ENCODE data around the gene MUC5AC. TPM values are rescaled to one million over a fixed set of nuclear protein-coding genes. Genes with fewer than 3 reads are reported as not detected.

MUC5AC gene
- total and polyA plus RNA-seq, 2 of the 13 experiments (the other 11 are each of a cell fraction or from before 2014, with no cell fraction given) = under 0.01 TPM; not detected in 1

- peak; percentile 27; the same call in 1 of the 2 replicates for TF ChIP-seq PRDM15 (CRISPR knock-in tag; IDR thresholded peaks at IDR 0.05)
- peak; percentile 88 for TF ChIP-seq NR2F2 (IDR thresholded peaks at IDR 0.05; ENCODE audit: borderline replicate concordance, low read depth)
- TF ChIP-seq, protein P1, sequence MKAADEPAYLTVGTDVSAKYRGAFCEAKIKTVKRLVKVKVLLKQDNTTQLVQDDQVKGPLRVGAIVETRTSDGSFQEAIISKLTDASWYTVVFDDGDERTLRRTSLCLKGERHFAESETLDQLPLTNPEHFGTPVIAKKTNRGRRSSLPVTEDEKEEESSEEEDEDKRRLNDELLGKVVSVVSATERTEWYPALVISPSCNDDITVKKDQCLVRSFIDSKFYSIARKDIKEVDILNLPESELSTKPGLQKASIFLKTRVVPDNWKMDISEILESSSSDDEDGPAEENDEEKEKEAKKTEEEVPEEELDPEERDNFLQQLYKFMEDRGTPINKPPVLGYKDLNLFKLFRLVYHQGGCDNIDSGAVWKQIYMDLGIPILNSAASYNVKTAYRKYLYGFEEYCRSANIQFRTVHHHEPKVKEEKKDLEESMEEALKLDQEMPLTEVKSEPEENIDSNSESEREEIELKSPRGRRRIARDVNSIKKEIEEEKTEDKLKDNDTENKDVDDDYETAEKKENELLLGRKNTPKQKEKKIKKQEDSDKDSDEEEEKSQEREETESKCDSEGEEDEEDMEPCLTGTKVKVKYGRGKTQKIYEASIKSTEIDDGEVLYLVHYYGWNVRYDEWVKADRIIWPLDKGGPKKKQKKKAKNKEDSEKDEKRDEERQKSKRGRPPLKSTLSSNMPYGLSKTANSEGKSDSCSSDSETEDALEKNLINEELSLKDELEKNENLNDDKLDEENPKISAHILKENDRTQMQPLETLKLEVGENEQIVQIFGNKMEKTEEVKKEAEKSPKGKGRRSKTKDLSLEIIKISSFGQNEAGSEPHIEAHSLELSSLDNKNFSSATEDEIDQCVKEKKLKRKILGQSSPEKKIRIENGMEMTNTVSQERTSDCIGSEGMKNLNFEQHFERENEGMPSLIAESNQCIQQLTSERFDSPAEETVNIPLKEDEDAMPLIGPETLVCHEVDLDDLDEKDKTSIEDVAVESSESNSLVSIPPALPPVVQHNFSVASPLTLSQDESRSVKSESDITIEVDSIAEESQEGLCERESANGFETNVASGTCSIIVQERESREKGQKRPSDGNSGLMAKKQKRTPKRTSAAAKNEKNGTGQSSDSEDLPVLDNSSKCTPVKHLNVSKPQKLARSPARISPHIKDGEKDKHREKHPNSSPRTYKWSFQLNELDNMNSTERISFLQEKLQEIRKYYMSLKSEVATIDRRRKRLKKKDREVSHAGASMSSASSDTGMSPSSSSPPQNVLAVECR (CRISPR knock-in tag; IDR thresholded peaks at IDR 0.05; ENCODE audit: borderline replicate concordance) = peak; percentile 76; the same call in 1 of the 2 replicates
- no peak for TF ChIP-seq TSC22D2 (CRISPR knock-in tag; IDR thresholded peaks at IDR 0.05; ENCODE audit: borderline replicate concordance)
- TF ChIP-seq ZNF614 (CRISPR knock-in tag; IDR thresholded peaks at IDR 0.05; ENCODE audit: borderline replicate concordance) = peak; percentile 69; the same call in 1 of the 2 replicates
- TF ChIP-seq DR1 (CRISPR knock-in tag; IDR thresholded peaks at IDR 0.05) = no peak
- no peak for TF ChIP-seq AHR (CRISPR knock-in tag; IDR thresholded peaks at IDR 0.05)
- TF ChIP-seq KLF11 (CRISPR knock-in tag; IDR thresholded peaks at IDR 0.05) = peak; percentile 69; the same call in 1 of the 2 replicates
- no peak for TF ChIP-seq ZNF367 (CRISPR knock-in tag; IDR thresholded peaks at IDR 0.05; ENCODE audit: borderline replicate concordance)
- 0 out of 2 replicates have a peak, but pooled peaks have one; percentile 27 for TF ChIP-seq KMT2A (CRISPR knock-in tag; IDR thresholded peaks at IDR 0.05)
- no peak for TF ChIP-seq ZNF224 (CRISPR knock-in tag; IDR thresholded peaks at IDR 0.05)
- peak; percentile 84; the same call in 1 of the 2 replicates for TF ChIP-seq RXRA (CRISPR knock-in tag; IDR thresholded peaks at IDR 0.05)
- TF ChIP-seq, protein P2, sequence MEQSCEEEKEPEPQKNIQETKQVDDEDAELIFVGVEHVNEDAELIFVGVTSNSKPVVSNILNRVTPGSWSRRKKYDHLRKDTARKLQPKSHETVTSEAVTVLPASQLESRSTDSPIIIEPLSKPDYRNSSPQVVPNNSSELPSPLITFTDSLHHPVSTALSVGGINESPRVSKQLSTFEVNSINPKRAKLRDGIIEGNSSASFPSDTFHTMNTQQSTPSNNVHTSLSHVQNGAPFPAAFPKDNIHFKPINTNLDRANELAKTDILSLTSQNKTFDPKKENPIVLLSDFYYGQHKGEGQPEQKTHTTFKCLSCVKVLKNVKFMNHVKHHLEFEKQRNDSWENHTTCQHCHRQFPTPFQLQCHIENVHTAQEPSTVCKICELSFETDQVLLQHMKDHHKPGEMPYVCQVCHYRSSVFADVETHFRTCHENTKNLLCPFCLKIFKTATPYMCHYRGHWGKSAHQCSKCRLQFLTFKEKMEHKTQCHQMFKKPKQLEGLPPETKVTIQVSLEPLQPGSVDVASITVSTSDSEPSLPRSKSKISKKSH (CRISPR knock-in tag; IDR thresholded peaks at IDR 0.05; ENCODE audit: borderline replicate concordance) = no peak
- TF ChIP-seq, protein P3, sequence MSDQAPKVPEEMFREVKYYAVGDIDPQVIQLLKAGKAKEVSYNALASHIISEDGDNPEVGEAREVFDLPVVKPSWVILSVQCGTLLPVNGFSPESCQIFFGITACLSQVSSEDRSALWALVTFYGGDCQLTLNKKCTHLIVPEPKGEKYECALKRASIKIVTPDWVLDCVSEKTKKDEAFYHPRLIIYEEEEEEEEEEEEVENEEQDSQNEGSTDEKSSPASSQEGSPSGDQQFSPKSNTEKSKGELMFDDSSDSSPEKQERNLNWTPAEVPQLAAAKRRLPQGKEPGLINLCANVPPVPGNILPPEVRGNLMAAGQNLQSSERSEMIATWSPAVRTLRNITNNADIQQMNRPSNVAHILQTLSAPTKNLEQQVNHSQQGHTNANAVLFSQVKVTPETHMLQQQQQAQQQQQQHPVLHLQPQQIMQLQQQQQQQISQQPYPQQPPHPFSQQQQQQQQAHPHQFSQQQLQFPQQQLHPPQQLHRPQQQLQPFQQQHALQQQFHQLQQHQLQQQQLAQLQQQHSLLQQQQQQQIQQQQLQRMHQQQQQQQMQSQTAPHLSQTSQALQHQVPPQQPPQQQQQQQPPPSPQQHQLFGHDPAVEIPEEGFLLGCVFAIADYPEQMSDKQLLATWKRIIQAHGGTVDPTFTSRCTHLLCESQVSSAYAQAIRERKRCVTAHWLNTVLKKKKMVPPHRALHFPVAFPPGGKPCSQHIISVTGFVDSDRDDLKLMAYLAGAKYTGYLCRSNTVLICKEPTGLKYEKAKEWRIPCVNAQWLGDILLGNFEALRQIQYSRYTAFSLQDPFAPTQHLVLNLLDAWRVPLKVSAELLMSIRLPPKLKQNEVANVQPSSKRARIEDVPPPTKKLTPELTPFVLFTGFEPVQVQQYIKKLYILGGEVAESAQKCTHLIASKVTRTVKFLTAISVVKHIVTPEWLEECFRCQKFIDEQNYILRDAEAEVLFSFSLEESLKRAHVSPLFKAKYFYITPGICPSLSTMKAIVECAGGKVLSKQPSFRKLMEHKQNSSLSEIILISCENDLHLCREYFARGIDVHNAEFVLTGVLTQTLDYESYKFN (CRISPR knock-in tag; conservative IDR thresholded peaks at IDR 0.05) = peak; percentile 91
- TF ChIP-seq IKZF1 (IDR thresholded peaks at IDR 0.05) = no peak
Measured at GRCh38 chr11:1219834-1220815, 62.4 kb downstream of the MUC5AC start (continued).

All from HepG2 (cell line).